Activated naive CD8-positive, alpha-beta T cell treated with anti-CD3 and anti-CD28 coated beads, Interleukin-2, amount 50 U/mL, for 24 hours (primary cell): Measurements from ENCODE around the gene UBE2O.

Experiments
- ATAC-seq: fragments of 150-1000 bp; cut with Tn5 transposase; one replicate; pipeline ENCODE4 v1.10.0; 2021
- DNase-seq: peaks from one replicate; pipeline ENCODE4 v3.0.0; 2021
- H3K27ac Mint-ChIP-seq: one replicate; pipeline ENCODE4 v1.8.0; 2021; ENCODE audit warnings: mild to moderate bottlenecking, mixed read lengths
- H3K27me3 Mint-ChIP-seq: one replicate; pipeline ENCODE4 v1.8.0; 2021; ENCODE audit warnings: mixed read lengths
- H3K36me3 Mint-ChIP-seq: one replicate; pipeline ENCODE4 v1.8.0; 2021; ENCODE audit warnings: low read depth, mixed read lengths
- H3K4me1 Mint-ChIP-seq: one replicate; pipeline ENCODE4 v1.8.0; 2021; ENCODE audit warnings: mixed read lengths
- H3K4me3 Mint-ChIP-seq: one replicate; pipeline ENCODE4 v1.8.0; 2021; ENCODE audit warnings: mild to moderate bottlenecking, moderate library complexity, mixed read lengths
- H3K9me3 Mint-ChIP-seq: one replicate; pipeline ENCODE4 v1.8.0; 2021; ENCODE audit warnings: mixed read lengths

Gene UBE2O

DNA sequence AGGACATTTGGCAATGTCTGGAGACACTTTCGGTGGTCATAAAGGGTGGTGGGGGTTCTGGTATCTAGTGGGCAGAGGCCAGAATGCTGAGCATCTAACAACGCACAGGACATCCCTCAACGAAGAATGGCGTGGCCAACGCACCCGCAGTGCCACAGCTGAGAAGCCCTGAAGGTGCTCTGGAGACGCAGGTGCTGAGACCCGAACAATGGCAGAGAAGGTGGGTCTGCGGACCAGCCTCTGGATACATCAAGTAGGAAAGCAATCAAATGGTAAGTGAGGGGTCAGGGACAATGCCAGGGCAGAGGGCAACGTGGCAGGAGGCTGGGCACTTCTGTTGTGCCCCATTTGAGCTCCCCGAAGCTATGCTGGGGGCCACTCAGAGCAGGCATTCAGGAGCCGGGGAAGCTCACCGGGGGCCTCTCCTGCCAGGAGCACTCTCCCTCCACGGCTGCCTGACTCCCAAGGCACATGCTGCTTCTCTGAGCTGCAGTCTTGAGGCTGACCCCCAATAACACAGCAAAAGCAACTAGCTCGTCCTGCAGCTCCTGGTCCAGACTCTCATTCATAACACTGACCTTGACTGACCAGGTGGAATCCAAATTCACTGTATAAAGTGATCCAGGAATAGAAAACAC lies 42.5 kb downstream of the UBE2O start:
- Mint-ChIP-seq H3K9me3 (no peaks in the 10 kb centered on the region), H3K27me3 (no peaks in the 10 kb centered on the region), H3K4me1 (peaks cover 11% of the 10 kb centered on the region), H3K36me3 (peaks cover 5% of the 10 kb centered on the region), H3K27ac (no peak overlapping the region), H3K4me3 (no peak overlapping the region)
- ATAC-seq (no peak), DNase-seq (no peak)

DNA sequence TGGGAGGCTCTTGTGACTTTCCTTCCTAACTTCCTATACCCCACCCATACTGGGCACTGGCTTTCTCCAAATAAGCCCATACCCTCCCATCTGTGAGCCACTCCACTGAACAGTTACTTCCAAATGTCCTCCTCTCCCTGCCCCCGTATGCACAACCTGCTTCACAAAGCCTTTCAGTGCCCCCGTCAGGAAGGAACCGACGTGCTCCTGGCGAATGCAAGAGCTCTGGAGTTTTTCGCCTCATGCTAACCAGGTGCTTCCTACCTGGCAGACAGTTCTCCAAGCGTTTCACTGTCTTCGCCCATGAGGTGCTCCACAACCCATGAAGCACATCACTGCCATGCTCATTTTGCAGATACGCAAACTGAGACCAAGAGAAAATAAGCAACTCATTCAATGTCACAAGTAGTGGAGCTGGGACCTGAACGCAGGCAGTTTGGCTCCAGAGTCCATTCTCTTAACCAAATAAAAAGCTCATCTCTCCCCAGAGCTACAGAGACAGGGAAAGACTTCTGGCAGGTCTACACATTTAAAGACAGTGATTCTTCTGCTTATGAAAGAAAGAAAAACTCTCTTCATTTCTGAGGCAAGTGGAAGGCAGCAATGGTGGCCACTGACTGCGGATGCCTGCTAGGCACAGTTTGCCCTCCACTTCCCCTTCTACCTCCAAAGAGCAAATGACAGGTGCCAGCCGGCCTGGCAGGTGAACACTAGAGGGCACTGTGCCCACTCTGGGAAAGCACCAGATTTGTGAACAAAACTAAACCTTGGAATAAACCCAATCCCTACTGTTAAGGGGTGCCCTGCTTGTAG lies 44.7 kb downstream of the UBE2O start:
- DNase-seq: peak; percentile 74
- H3K4me3 Mint-ChIP-seq: no peak overlapping the region
- H3K27ac Mint-ChIP-seq: no peak overlapping the region

DNA sequence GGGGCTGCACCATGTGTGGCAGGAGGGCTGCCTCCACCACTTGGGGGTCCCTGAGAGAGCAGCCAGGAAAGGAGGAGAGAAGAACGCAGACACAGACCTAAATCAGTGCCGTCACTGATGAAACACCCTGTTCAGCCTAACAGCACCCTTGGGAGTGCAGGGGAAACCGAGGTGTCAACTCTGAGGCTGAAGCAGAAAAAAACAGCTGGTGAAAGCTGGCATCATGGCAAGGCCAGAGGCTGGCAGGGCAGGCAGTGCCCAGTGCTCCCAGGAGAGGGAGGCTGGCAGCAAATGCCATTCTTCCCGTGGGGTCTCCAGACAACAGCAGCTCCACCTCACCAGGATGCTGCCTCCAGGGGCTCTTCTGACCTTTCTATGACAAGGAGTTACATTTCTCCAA lies 45.4 kb downstream of the UBE2O start:
- Mint-ChIP-seq H3K36me3 (peaks cover 16% of the 10 kb centered on the region), H3K9me3 (no peaks in the 10 kb centered on the region), H3K27me3 (no peaks in the 10 kb centered on the region), H3K4me1 (peaks cover 9% of the 10 kb centered on the region), H3K27ac (no peak overlapping the region), H3K4me3 (no peak overlapping the region)
- no peak for DNase-seq
- no peak for ATAC-seq

More for the DNA sequence above, 44.7 kb downstream of the UBE2O start:
- H3K4me1 Mint-ChIP-seq: peaks cover 11% of the 10 kb centered on the region
- H3K36me3 Mint-ChIP-seq: peaks cover 16% of the 10 kb centered on the region
- no peaks in the 10 kb centered on the region for H3K27me3 Mint-ChIP-seq
- H3K9me3 Mint-ChIP-seq: no peaks in the 10 kb centered on the region
- ATAC-seq: peak; percentile 61

DNA sequence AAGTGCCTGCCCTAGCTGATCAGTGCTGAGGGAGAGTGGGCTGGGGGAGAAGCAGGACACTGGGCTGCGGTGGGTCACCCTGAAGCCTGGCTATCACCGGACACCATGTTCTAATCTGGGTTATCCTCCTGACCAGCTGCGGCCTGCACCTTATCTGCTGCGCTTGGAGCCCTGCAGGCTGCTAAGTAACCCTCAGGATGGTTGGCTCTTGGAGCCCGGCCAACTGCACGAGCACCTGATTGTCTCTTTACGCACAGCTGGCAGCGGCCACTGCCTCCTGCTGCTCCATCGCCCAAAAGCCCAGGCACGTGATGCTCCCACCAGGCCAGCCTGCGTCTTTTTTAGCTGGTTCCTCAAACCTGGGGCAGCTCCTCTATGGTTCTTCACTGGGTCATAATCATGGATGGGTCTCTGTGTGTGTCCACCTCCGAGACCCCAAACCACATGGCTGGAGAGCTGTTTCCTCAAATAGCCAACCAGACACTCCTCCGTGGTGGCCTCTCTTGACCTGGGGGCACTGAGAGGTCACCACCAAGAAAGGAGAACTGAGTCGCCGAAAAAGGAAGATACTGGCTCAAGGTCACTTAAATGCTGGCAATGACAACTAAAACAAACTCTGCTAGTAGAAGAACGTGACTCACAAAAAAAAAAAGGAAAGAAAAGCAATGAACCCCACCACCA lies 46.8 kb downstream of the UBE2O start:
- Mint-ChIP-seq H3K9me3 (no peaks in the 10 kb centered on the region), H3K4me3 (no peak overlapping the region), H3K27ac (no peak overlapping the region), H3K4me1 (peaks cover 9% of the 10 kb centered on the region), H3K36me3 (peaks cover 26% of the 10 kb centered on the region), H3K27me3 (no peaks in the 10 kb centered on the region)
- DNase-seq (no peak), ATAC-seq (no peak)

DNA sequence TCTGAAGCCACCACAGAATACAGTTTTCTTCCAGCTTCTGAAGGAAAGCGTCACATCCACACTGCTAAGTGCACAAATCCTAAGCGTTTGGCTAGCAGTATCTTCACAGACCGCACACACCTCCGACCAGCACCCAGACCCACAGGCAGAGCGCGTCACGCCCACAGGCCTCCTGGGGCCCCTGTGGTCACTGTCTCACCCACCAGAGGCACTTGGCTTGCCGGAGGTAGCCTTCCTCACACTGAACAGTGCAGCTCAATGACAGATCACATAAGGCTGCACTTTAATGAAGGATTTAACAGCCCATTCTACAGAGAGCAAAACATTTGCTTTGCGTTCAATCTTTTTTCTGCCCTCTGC lies 47.4 kb downstream of the UBE2O start:
- H3K4me3 Mint-ChIP-seq: no peak overlapping the region

DNA sequence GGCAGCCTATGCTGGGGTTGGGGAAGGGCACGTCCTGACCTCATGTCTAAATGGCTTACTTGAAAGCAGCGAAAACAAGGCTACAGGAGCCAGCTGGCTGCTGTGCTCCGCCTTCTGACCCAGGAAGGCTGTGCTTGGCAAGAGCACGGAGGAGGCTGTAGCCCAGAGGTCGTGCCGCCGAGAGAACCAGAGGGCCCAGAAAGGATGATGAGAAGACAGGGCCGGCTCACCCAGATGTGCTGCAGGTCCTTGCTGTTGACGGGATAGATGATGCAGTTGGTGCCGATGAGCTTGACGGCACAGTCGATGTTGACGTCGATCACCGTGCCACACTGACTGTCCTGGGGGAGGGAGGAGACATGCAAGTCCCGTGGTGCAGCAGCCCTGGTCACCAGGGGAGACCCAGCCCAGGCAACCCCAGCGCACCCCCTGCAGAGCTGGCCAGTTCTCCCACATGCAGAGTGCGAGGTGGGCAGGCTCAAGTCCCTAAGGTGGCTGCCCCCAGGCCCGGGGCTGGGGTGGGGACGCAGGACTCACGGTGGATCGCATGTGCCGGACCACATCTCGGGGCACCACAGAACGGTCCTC lies 47.9 kb downstream of the UBE2O start:
- Mint-ChIP-seq H3K4me1 (peaks cover 9% of the 10 kb centered on the region), H3K9me3 (no peaks in the 10 kb centered on the region), H3K27ac (no peak overlapping the region), H3K36me3 (peaks cover 25% of the 10 kb centered on the region), H3K4me3 (no peak overlapping the region), H3K27me3 (no peaks in the 10 kb centered on the region)
- DNase-seq (no peak), ATAC-seq (no peak)

More for the DNA sequence above, 47.4 kb downstream of the UBE2O start:
- Mint-ChIP-seq H3K4me1 (peaks cover 9% of the 10 kb centered on the region), H3K27me3 (no peaks in the 10 kb centered on the region), H3K9me3 (no peaks in the 10 kb centered on the region), H3K27ac (no peak overlapping the region), H3K36me3 (peaks cover 27% of the 10 kb centered on the region)
- ATAC-seq: no peak
- no peak for DNase-seq

DNA sequence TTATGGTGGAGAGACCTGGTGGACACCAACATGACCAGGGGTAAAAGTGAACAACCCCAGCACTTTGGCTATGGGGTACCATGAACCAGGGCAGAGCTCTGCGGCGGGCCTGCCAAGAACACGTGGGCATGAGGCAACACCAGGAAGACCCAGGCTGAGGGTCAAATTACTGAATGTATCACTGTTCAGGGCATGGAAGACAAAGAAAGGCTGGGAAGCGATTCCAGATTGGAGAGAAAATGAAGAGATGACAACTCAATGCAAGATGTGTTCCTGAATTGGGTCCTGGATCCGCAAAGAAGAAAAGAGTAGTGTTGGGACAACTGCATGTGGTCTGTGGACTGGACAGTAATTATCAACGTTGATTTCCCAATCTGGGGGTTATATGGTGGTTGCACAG lies 48.7 kb downstream of the UBE2O start:
- Mint-ChIP-seq H3K4me1 (peaks cover 9% of the 10 kb centered on the region), H3K36me3 (peaks cover 27% of the 10 kb centered on the region), H3K9me3 (no peaks in the 10 kb centered on the region), H3K27me3 (no peaks in the 10 kb centered on the region), H3K4me3 (no peak overlapping the region), H3K27ac (no peak overlapping the region)
- DNase-seq (no peak), ATAC-seq (no peak)

DNA sequence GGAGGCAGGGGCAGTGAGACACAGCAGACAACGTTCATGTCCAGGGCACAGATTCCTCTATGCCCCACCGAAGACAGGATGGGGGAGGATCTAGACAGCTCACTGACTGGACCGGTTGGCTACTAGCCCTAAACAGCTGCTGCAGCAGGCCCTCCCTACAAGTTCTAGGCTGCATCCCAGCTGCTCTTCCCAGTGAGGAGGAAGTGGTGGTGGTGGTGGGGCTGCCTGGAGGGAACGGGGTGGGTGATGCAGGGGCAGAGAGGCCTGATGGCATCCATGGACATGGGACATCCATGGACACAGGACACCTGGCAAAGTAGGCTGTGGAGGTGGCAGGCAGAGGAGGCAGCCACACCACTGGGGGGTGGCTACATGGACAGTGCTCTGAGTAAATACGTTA lies 50.2 kb downstream of the UBE2O start:
- Mint-ChIP-seq H3K27me3 (no peaks in the 10 kb centered on the region), H3K27ac (no peak overlapping the region), H3K9me3 (no peaks in the 10 kb centered on the region), H3K4me3 (no peak overlapping the region), H3K36me3 (peaks cover 36% of the 10 kb centered on the region), H3K4me1 (peaks cover 4% of the 10 kb centered on the region)
- ATAC-seq (no peak), DNase-seq (no peak)

DNA sequence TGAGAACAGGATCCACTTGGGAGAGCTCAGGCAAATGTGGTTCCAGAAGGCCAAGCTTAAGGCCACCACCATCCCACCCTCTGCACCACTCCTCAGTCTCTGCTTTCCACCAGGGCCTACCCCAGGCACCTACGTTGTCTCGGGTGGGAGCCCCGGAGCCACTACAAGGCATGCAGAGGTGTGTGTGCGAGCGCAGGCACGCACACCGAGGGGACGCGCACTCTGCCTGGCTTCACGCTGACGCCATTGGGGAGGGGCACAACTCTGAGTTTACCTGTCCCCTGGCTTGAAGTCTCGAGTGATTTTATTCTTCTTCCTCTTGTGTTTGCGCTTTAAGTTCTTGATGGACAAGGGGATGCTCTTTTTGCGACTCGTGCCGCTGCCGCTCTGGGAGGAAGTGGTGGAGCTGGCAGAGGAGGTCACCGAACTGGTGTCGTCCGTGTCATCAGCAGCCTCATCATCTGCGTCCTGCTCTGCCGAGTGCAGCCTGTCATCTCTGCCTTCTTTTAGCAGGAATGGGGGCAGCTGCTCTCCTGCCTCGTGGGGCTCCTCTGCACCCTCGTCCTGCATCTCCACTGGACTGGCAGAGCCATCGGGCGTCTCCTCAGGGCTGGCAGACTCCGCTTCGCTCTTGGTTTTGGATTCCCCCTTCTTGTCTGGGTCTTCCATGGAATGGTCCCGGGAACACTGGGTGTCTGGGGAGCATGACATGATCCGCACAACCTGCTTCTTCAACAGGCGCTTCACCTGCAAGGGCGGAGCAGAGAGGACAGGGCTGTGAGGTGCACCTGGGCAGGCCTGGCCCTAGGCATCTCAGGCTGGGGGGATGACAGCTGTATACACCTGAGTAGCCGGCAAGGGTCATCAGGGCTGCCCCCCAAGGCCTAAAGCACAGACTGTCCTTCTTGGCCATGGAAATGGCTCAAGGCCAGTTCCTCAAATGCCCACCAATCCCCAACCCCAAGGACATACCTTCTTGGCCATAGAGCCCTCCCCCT lies 53.5 kb downstream of the UBE2O start:
- H3K4me3 Mint-ChIP-seq: no peak overlapping the region
- H3K27me3 Mint-ChIP-seq: no peaks in the 10 kb centered on the region
- no peaks in the 10 kb centered on the region for H3K4me1 Mint-ChIP-seq
- H3K36me3 Mint-ChIP-seq: peaks cover 39% of the 10 kb centered on the region
- H3K9me3 Mint-ChIP-seq: no peaks in the 10 kb centered on the region
- ATAC-seq: no peak
- no peak overlapping the region for H3K27ac Mint-ChIP-seq
- no peak for DNase-seq

DNA sequence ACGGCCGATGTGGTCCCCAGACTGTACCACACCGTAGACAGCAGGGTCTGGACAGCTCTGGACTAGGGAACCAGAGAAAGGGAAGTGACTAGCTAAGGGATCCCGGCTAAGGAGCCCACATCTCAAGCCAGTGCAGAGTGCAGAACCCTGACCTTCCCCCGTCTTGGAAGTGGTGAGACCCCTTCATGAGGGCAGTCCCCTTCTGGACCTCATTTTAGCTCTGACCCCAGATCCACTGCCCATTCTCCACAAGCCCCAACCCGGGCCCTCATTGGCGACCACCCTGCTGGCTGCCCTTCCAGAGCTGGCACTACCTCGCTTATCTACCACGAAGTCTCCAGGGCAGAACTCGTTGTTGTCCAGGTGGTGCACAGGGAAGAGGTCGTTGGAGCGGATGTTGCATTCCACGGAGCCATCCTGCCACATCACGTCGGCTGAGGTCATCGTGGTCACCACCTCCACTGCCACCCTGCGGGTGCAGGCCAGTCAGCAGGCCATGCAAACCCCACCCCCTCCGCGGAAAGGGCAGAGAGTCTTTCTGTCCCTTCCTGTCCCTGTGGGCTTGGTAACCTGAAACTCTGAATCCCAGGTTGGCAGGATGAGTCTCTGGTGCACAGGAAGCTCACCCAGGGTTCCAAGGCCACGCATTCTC lies 54.3 kb downstream of the UBE2O start:
- no peak for DNase-seq
- Mint-ChIP-seq H3K4me3 (no peak overlapping the region), H3K36me3 (peaks cover 36% of the 10 kb centered on the region), H3K9me3 (no peaks in the 10 kb centered on the region), H3K27ac (no peak overlapping the region), H3K4me1 (no peaks in the 10 kb centered on the region), H3K27me3 (no peaks in the 10 kb centered on the region)
- ATAC-seq: no peak

DNA sequence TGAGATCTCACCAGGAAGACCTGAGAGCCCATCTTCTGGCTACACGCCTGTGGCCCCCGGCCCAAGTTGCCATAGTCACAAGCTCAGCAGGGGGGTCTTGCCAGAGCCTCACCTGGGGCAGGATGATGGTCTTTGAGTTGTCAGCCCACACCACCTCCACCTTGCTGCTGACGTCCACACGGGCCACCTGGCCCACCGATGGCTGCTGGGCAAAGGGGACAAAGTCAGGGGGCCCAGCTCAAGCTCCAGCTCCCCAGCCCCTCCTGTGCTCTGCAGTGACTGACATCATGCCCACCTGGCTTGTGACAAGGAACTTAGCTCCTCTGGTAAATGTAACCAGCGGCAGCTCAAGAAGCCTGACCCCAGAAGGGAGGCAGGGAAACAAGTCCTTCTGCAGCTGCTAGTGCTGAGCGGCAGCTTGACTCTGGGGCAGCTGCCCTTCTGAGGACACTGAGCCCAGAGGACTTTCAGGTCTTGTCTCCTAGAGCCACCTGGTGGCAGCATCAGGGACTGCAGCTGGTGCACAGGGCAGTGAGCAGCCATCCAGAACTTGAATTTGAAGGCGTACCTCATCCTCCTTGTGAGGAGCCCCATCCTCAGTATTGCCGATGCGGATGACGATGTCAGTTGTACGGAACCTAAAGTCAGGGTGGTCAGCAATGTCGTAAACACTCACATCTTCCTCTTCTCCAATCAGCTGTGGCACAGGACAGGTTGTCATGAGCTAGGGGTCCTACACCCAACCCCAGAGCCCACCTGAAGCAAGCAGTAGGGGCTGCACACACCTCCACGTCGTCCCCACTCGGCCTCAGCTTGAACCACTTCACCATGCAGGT lies 55.0 kb downstream of the UBE2O start:
- Mint-ChIP-seq H3K4me1 (no peaks in the 10 kb centered on the region), H3K36me3 (peaks cover 37% of the 10 kb centered on the region), H3K4me3 (no peak overlapping the region), H3K27ac (no peak overlapping the region), H3K9me3 (no peaks in the 10 kb centered on the region), H3K27me3 (no peaks in the 10 kb centered on the region)
- ATAC-seq: peak; percentile 76
- peak; percentile 85 for DNase-seq

DNA sequence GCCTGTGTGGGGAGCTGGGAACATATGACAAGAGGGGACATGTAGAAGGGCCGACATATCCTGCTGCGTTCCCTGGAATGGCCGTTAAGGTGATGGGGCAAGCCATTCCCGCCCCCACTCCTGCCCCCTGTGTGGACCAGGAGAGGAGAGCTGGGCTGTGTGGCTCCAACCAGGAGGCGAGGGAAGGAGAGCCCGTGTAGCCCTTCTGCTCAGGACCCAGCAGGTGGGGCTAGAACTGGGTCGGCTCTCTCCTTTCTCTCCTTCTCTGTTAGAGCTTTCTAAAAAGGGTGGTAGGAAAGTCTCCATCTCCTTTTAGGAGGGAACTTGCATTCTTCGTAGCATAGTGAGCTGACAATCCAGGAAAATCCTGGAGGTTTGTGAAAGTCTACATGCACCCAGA lies 55.8 kb downstream of the UBE2O start:
- Mint-ChIP-seq H3K4me1 (no peaks in the 10 kb centered on the region), H3K9me3 (no peaks in the 10 kb centered on the region), H3K4me3 (no peak overlapping the region), H3K27ac (no peak overlapping the region), H3K36me3 (peaks cover 31% of the 10 kb centered on the region), H3K27me3 (no peaks in the 10 kb centered on the region)
- ATAC-seq (no peak), DNase-seq (no peak)

DNA sequence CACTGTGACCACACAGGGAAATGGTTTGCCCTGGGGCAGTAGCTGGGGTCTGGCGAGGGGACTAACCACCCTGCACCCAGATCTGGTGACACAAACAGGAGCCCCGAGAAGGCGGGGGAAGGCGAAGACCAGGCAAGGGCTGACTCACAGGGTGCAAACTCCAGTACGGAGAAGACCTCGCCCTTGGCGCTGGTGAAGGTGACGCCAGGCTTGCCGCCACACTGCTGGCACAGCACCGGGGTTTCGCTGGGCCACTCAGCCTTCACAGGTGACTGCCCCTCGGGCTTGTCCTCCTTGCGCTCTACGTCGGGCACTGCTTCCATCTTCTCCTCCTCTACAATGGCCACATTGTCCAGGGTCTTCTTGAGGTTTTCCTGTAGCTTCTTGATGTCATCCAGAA lies 57.0 kb downstream of the UBE2O start:
- ATAC-seq: no peak
- no peak overlapping the region for H3K27ac Mint-ChIP-seq
- H3K4me1 Mint-ChIP-seq: no peaks in the 10 kb centered on the region
- no peaks in the 10 kb centered on the region for H3K27me3 Mint-ChIP-seq
- H3K36me3 Mint-ChIP-seq: peaks cover 25% of the 10 kb centered on the region
- H3K4me3 Mint-ChIP-seq: no peak overlapping the region
- no peak for DNase-seq
- H3K9me3 Mint-ChIP-seq: no peaks in the 10 kb centered on the region
